GM12872 (cell line): ENCODE data around the gene NEK7.

ENCODE experiments used
- TF ChIP-seq, protein P1 (sequence below): IDR thresholded peaks from 3 replicates; pipeline ENCODE4 v1.5.1; 2011; ENCODE audit warnings: low read depth, mild to moderate bottlenecking, low read length, moderate library complexity; ENCODE audit not compliant: insufficient read depth

NEK7 gene

DNA sequence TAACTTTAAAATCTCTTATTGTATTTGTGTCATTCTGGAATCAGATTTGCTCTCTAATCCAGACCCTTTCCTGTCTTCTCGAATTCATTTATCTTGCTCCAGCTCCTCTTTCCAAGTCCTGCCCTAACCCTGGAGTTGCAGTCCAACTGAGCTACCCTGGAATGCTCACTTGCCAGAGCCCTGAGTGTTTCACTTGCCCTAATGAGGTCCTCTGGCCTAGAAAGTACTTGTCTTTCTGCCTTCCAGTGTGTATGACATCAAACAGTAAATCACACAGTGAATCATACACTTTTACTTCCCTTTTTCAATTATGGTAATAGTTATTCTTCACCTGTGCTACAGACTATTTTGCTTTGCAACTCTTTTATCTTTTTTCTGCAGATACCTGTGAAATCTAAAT lies 96.9 kb downstream of the NEK7 start:
- TF ChIP-seq, protein P1, sequence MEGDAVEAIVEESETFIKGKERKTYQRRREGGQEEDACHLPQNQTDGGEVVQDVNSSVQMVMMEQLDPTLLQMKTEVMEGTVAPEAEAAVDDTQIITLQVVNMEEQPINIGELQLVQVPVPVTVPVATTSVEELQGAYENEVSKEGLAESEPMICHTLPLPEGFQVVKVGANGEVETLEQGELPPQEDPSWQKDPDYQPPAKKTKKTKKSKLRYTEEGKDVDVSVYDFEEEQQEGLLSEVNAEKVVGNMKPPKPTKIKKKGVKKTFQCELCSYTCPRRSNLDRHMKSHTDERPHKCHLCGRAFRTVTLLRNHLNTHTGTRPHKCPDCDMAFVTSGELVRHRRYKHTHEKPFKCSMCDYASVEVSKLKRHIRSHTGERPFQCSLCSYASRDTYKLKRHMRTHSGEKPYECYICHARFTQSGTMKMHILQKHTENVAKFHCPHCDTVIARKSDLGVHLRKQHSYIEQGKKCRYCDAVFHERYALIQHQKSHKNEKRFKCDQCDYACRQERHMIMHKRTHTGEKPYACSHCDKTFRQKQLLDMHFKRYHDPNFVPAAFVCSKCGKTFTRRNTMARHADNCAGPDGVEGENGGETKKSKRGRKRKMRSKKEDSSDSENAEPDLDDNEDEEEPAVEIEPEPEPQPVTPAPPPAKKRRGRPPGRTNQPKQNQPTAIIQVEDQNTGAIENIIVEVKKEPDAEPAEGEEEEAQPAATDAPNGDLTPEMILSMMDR, result no peak

DNA sequence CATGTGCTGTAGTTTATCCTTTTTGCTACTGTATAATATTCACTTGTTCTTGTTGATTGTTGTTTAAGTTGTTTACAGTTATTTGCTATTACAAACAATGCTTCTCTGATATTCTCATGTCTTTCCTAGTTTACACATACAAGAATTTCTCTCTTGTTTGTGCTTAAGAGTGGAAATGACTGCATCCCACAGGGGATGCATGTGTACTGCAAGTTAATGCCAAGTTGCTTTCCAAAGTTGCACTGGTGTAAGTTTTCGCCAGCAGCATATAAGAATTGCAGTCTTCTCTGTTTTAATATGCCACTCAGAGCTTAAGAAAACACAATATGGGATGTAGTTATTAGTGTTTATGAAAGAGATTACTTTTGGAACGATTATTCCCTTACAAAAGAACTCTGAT lies 97.7 kb downstream of the NEK7 start:
- TF ChIP-seq, protein P1, result no peak; the same call in 2 of the 3 replicates

DNA sequence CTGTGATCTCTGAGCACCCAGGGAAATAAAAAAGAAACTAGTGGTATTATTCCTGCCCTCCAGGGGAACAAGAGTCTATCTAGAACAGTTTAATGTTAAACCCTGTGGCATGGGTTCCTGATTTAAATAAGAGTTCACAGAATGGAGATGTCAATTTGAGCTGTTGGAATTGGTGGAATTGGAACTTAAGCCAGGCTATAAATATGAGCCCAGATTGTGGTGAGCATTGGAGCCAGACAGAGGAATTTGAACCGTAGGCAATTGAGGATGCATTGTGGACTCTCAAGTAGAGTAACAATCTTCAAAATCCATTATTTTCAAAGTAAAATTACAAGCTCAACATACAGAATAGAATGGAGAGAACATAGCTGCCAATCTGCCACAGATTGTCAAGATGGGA lies 98.2 kb downstream of the NEK7 start:
- TF ChIP-seq, protein P1, result no peak

DNA sequence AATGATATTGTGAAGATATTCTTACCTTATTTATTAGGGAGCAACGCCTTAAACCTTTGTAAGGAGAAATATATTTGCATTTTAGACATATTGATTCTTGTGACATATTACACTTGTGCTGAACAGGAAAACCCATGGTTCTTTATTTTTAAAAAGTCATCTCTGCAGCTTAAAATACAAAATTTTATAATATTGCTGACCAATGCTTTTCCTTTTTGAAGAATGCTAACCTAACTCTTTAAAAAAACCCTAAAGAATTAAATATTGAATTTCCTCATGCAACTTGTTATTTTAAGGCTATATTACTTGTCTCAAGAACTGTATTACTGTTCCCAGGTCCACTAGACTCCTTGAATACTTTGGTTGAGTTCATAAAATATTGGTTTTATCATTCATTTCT lies 99.0 kb downstream of the NEK7 start:
- TF ChIP-seq, protein P1, result no peak

DNA sequence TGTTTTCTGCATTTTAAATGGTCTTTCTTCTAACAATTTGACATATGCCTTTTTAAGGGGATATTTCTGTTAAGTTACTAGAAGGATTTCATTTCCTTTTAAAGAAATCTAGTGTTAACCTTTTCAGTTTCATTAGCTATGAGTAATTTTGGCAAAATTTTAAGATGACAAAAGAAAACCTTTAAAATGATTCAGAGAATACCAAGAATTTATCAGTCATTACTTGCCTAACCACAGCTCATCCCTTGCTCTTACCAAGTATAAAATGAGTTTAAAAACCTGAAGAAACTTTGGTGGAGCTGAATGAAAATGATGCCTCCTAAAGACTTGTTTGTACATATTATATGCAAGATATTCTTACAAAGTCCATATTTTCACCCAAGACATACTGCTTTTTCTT lies 101.7 kb downstream of the NEK7 start:
- TF ChIP-seq, protein P1, result no peak

DNA sequence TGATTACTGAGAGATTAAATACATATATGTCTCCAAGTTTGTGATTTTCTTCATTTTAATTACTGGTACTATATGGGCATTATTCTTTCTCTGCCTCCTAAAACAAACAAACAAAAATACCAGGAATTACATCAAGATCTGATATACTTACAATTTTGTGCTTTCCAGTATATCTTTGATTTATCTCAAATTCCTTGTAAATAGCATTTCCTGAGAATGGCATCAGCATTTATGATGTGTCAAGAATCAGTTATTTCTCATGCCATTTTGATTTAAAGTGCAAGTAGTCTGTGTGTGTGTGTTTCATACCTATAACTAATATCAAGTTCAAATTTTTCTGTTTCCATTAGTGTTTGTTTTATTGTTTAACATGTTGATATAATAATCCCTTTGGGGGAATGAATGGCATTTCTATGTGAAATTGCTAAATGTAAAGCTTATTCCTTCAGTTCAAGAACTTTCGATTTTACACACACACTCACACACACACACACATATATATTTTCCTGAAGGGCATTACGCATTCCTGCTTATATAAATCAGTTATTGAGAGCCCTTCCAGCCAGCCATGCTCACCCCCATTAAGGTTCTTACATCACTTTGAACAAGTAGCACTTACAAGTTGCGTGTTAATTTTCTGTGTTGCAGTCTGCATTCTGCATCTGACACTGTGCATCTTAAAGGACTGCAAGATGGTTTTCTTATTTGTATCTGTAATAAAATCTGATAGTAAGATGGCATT lies 102.7 kb downstream of the NEK7 start:
- TF ChIP-seq, protein P1, result no peak

DNA sequence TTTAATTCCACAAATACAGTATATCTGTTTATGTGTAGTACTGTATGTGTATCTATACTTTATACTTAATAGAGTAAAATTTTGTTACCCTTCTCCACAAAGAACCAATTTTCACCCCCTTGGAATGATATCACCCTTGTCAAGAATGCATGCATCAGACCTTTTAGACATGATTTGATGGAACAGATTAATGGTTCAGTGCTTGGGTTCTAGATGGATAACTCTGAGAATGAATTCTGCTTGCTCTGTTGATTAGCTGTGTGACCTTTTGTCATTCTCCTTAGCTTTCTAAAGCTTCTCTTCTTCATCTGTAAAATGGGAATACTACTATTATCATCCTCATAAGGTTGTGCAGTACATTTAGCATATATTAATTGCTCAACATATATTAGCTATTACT lies 105.1 kb downstream of the NEK7 start:
- TF ChIP-seq, protein P1, result no peak
